SU-DHL-6 (cell line): ENCODE data around the gene LGR6.

Experiments used
- EZH2phosphoT487 ChIP-seq: fragments of 200-600 bp; sonication (generic), shearing (Covaris generic); conservative IDR thresholded peaks from 2 replicates; pipeline ENCODE4 v1.6.1; 2018; ENCODE audit warnings: mild to moderate bottlenecking, antibody characterized with exemption, low read length, moderate library complexity, mixed read lengths
- TF ChIP-seq, protein P1 (sequence below): fragments of 200-600 bp; sonication (generic); IDR thresholded peaks from one replicate; pipeline ENCODE4 v1.5.1; 2017; ENCODE audit warnings: antibody characterized with exemption, mild to moderate bottlenecking, low read length, moderate library complexity; ENCODE audit not compliant: insufficient read depth, poor library complexity, severe bottlenecking

DNA sequence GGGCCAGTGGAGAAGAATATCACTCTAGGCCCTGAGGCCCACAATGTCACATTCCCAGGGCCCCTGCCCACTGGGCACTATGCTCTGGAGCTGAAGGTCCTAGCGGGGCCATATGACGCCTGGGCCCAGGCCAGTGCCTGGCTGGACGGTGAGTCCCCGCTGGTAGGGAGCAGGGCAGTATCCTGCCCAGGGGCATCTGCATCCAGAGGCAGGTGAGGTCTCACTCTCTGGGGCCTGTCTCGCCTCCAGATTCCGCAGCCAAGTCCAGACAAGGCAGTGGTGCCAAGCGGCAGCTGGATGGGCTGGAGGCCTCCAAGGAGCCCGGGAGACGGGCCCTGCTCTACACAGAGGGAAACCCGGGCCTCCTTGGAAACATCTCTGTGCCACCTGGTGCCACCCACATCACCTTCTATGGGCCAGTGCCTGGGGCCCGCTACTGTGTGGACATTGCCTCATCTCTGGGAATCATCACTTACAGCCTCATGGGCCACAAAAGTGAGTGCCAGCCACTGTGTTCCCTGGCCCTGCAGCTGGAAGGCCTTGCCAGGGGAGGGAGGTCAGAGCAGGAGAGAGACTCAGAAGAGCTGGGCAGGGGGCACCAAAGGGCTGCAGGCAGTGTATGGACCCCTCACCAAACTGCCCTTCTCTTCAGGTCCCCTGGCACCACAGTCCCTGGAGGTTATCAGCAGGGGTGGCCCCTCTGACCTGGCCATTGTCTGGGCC lies 22.1 kb upstream of the LGR6 start:
- TF ChIP-seq, protein P1, sequence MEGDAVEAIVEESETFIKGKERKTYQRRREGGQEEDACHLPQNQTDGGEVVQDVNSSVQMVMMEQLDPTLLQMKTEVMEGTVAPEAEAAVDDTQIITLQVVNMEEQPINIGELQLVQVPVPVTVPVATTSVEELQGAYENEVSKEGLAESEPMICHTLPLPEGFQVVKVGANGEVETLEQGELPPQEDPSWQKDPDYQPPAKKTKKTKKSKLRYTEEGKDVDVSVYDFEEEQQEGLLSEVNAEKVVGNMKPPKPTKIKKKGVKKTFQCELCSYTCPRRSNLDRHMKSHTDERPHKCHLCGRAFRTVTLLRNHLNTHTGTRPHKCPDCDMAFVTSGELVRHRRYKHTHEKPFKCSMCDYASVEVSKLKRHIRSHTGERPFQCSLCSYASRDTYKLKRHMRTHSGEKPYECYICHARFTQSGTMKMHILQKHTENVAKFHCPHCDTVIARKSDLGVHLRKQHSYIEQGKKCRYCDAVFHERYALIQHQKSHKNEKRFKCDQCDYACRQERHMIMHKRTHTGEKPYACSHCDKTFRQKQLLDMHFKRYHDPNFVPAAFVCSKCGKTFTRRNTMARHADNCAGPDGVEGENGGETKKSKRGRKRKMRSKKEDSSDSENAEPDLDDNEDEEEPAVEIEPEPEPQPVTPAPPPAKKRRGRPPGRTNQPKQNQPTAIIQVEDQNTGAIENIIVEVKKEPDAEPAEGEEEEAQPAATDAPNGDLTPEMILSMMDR, result no peak
- TF ChIP-seq EZH2phosphoT487, result no peak
